Testis (tissue), 3 donors: ENCODE measurements around the gene TOLLIP. TPM values are rescaled to one million over a fixed set of nuclear protein-coding genes. Genes with fewer than 3 reads are reported as not detected.

Experiments
- DNase-seq: peaks from one replicate; pipeline ENCODE4 v3.0.0-alpha.2; 2019
- H3K27ac ChIP-seq, 2 donors: fragments of 200-600 bp; sonication (generic); one replicate each; pipeline ENCODE4 v1.5.1; 2019
- H3K27me3 ChIP-seq: fragments of 200-600 bp; sonication (generic); one replicate; pipeline ENCODE4 v1.5.1; 2019
- H3K36me3 ChIP-seq: fragments of 200-600 bp; sonication (generic); one replicate; pipeline ENCODE4 v1.5.1; 2017; ENCODE audit warnings: low read depth; ENCODE audit errors: missing control alignments
- H3K4me1 ChIP-seq: fragments of 200-600 bp; sonication (generic); one replicate; pipeline ENCODE4 v1.5.1; 2019
- H3K4me3 ChIP-seq, 2 donors: fragments of 200-600 bp; sonication (generic); one replicate each; pipeline ENCODE4 v1.5.1; 2017 to 2019
- H3K9me3 ChIP-seq: fragments of 200-600 bp; sonication (generic); one replicate; pipeline ENCODE4 v1.5.1; 2017
- POLR2A ChIP-seq: fragments of 450-650 bp; IDR thresholded peaks from one replicate; pipeline ENCODE4 v1.6.1; 2017; ENCODE audit warnings: antibody characterized with exemption, mild to moderate bottlenecking, moderate library complexity
- WGBS, 2 donors: methylation state at CpG; one replicate each; pipeline ENCODE4 v1.1.5; 2018; 5-methylcytosine and 5-hydroxymethylcytosine counted together
- intact Hi-C: fragments of 100-400 bp; cut with DNase I; formaldehyde crosslinking; loops from one replicate; pipeline ENCODE4 v1.15.1; 2023; ENCODE audit warnings: low total_unique reads
- polyA plus RNA-seq: library from polyadenylated mRNA; stranded (reverse); fragments of 350-450 nt; fragmentation: Illumina TruSeq; extraction: RNeasy Lipid Tissue Mini Kit (QIAGEN cat#74804); gene quantifications from one replicate; pipeline ENCODE4 v1.2.3, GENCODE V29; 2014; ENCODE audit warnings: low read depth, low replicate concordance; ENCODE audit not compliant: insufficient read depth
- total RNA-seq, 2 donors: library from RNA; depleted of rRNA; stranded (reverse); fragments of >200 nt; gene quantifications; one replicate each; pipeline ENCODE4 v1.2.3, GENCODE V29; 2016
- TF ChIP-seq, protein P1 (sequence below), 3 experiments: fragments of 450-650 bp in 2 of 3; fragments of 200-600 bp in 1 of 3; sonication (generic) in 1 of 3; IDR thresholded peaks; one replicate each; pipeline ENCODE4 v1.5.1; 2016 to 2019; ENCODE audit warnings: antibody characterized with exemption in 3 of 3, mild to moderate bottlenecking in 2 of 3, moderate library complexity in 1 of 3

Gene TOLLIP
- total and polyA plus RNA-seq, 3 donors from 2014 or later: 185 to 220 (median 197) TPM

DNA sequence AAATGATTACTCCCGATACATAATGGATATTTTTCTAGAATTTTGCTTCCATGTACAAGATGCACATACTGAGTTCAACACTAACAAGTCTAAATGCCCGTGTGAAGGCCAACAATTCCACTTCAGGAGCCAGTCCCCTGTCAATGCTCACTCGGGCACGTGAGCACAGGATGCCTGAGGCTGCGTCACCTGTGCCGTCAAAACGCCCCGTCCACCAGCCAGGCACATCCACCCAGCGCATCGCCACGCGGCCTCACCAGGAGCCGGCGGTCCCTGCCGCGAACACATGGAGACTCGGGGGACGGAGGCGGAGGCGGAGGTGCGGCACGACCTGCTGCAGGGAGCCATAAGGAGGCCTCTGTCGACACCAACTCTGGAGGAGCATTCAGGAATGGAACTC lies 9.8 kb downstream of the TOLLIP start:
- TF ChIP-seq, protein P1, sequence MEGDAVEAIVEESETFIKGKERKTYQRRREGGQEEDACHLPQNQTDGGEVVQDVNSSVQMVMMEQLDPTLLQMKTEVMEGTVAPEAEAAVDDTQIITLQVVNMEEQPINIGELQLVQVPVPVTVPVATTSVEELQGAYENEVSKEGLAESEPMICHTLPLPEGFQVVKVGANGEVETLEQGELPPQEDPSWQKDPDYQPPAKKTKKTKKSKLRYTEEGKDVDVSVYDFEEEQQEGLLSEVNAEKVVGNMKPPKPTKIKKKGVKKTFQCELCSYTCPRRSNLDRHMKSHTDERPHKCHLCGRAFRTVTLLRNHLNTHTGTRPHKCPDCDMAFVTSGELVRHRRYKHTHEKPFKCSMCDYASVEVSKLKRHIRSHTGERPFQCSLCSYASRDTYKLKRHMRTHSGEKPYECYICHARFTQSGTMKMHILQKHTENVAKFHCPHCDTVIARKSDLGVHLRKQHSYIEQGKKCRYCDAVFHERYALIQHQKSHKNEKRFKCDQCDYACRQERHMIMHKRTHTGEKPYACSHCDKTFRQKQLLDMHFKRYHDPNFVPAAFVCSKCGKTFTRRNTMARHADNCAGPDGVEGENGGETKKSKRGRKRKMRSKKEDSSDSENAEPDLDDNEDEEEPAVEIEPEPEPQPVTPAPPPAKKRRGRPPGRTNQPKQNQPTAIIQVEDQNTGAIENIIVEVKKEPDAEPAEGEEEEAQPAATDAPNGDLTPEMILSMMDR (IDR thresholded peaks at IDR 0.05): no peak
- TF ChIP-seq POLR2A: no peak
- Histone ChIP-seq H3K9me3 (no peaks in the 10 kb centered on the region), H3K27ac (peak overlapping the region in 1 of 2 donors; percentile 27), H3K4me1 (peaks cover 45% of the 10 kb centered on the region), H3K4me3 (no peak overlapping the region), H3K36me3 (no peaks in the 10 kb centered on the region), H3K27me3 (no peaks in the 10 kb centered on the region)
- 87 to 89% methylated on average over 23 of the region's 23 CpGs for WGBS, 2 donors
- intact Hi-C loops: no loop called here
- peak; percentile 13 for DNase-seq

- no peak overlapping the region for H3K4me3 ChIP-seq
- TF ChIP-seq, protein P1 (IDR thresholded peaks at IDR 0.05): no peak
- TF ChIP-seq POLR2A: no peak
- H3K36me3 ChIP-seq: no peaks in the 10 kb centered on the region
- H3K9me3 ChIP-seq: no peaks in the 10 kb centered on the region
- no peak overlapping the region for H3K27ac ChIP-seq
- intact Hi-C loops: no loop called here
- no peaks in the 10 kb centered on the region for H3K27me3 ChIP-seq
- H3K4me1 ChIP-seq: peaks cover 43% of the 10 kb centered on the region
- 83 to 84% methylated on average over 32 of the region's 32 CpGs for WGBS, 2 donors
- peak; percentile 65 for DNase-seq
These were observed 10.5 kb downstream of the TOLLIP start for GRCh38 chr11:1298695-1299492.

DNA sequence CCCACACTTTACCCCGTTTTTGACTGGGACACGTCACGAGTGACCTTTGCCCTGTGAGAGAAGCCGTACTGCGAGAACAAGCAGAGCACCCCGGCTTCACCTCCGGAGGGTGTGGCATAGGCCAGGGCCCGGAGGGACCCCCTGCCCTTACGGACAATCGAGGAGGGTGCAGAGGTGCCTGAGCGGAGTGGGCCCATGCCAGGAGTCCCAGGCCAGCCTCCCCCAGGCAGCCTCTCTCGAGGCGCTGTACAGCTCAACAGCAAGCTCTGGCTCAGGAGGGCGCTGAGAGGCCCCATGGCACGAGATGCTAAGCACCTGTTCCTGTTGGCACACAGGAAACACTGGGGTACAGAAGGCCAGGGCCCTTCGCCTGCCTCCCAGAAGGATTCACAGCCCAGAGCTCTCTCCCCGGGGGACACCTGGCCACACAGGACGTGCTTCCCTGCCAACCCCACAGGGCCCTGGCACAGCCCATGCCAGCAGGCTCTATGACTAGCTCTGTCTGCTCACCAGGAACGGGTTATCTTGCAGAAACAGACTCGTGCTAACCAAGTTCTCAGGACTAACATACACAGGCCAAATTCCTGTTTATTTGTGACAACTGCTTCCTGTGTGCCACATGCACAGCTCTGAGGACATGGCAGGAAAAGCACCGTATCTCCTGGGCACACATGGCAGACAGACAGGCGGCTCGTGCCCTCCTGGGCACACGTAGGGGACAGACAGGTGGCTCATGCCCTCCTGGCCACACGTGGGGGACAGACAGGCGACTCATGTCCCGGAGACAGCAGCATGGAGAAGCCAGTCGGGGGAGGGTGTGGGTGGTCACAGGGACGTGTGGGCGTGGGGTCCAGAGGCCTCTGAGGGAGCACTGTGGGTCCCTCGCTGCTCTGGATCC lies 11.6 kb downstream of the TOLLIP start:
- TF ChIP-seq, protein P1 (IDR thresholded peaks at IDR 0.05): no peak
- no peak for TF ChIP-seq POLR2A
- H3K36me3 ChIP-seq: no peaks in the 10 kb centered on the region
- WGBS, 2 donors: 75 to 83% methylated on average over 21 to 31 of the region's 31 CpGs
- no peak overlapping the region for H3K27ac ChIP-seq
- intact Hi-C loops: no loop called here
- no peaks in the 10 kb centered on the region for H3K27me3 ChIP-seq
- peak; percentile 16 for DNase-seq
- H3K9me3 ChIP-seq: no peaks in the 10 kb centered on the region
- no peak overlapping the region for H3K4me3 ChIP-seq
- peaks cover 32% of the 10 kb centered on the region for H3K4me1 ChIP-seq

GRCh38 chr11:1297011-1297575 lies 12.3 kb downstream of the TOLLIP start:
- H3K27ac ChIP-seq: no peak overlapping the region
- intact Hi-C loops: no loop called here
- H3K4me3 ChIP-seq: no peak overlapping the region
- no peaks in the 10 kb centered on the region for H3K27me3 ChIP-seq
- H3K36me3 ChIP-seq: no peaks in the 10 kb centered on the region
- WGBS, 2 donors: 95 to 96% methylated on average over 22 to 25 of the region's 25 CpGs
- TF ChIP-seq, protein P1 (IDR thresholded peaks at IDR 0.05): no peak
- TF ChIP-seq POLR2A: no peak
- no peaks in the 10 kb centered on the region for H3K9me3 ChIP-seq
- DNase-seq: peak; percentile 11
- peaks cover 25% of the 10 kb centered on the region for H3K4me1 ChIP-seq
